ENCODE data around the gene KSR2. TPM values are rescaled to one million over a fixed set of nuclear protein-coding genes. Genes with fewer than 3 reads are reported as not detected.
"Not testable (repeated sequence)": the region's sequence is repeated elsewhere in the genome, so short reads cannot be mapped to it uniquely, and the experiment has no call there.

The KSR2 gene
- total RNA-seq: 0.10 TPM

- no peak for DNase-seq
These were observed at the start of gene KSR2 for GRCh38 chr12:117968826-117969659. TSS of gene KSR2 (minus strand) at chr12:117968990. CDS start at chr12:117968255, 735 bp downstream.

- no peak for DNase-seq
These were observed 49.1 kb upstream of the KSR2 start for GRCh38 chr12:118017926-118018325.

GRCh38 chr12:118016424-118017264, 47.9 kb upstream of the KSR2 start, which contains the start of gene RFC5:
TSS of gene RFC5 (plus strand) at chr12:118016703. CDS start at chr12:118016828, 125 bp downstream.
- peak; percentile 95 for DNase-seq

- no peak for DNase-seq
These were observed 47.2 kb upstream of the KSR2 start for GRCh38 chr12:118015944-118016343.

- DNase-seq: no peak
These were observed 46.5 kb upstream of the KSR2 start for GRCh38 chr12:118015306-118015705.

- DNase-seq: no peak
These were observed 44.5 kb upstream of the KSR2 start for GRCh38 chr12:118013283-118013682.

GRCh38 chr12:118011961-118012360, 43.2 kb upstream of the KSR2 start:
- DNase-seq: no peak

GRCh38 chr12:118011377-118011776, 42.6 kb upstream of the KSR2 start:
- no peak for DNase-seq

GRCh38 chr12:118010903-118011302, 42.1 kb upstream of the KSR2 start:
- no peak for DNase-seq

GRCh38 chr12:117999806-118000205, 31.0 kb upstream of the KSR2 start:
- not testable (repeated sequence) for DNase-seq

- DNase-seq: no peak
These were observed 29.9 kb upstream of the KSR2 start for GRCh38 chr12:117998719-117999118.

- no peak for DNase-seq
These were observed 26.0 kb upstream of the KSR2 start for GRCh38 chr12:117994551-117995438.

DNA sequence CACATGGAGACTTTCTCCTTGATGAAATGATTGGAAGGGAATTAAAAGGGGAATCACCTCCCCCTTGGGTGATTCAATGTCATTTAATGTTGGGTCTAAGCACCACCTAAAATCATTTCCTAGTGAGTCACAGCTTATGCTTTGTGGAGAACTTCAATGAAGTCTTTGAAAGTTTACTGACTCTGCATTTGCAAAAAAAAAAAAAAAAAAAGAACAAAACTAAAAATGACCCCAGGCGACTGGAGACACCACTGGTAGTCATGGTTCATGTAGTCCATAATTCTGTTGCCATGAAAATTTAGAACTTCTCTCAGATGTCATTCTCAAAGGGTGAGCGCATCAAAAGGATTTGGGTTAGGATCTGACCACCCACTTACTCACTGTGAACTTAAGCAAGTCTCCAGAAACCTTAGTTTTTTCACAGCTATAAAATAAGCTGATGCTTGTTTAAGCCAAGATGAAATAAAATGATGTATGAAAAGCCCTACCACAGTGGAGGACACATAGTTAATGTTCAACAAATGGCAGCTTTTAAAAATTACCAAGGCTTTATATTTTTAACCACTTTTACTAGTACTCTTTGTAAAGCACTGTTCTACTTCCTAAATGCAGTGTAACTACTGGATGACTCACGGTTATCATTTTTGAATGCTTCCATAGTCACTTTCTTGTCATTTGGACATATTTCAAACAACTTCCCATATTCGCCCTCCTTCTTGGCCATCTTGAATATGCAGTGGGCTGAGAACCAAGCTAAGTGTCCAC, 18.1 kb upstream of the KSR2 start:
- no peak for DNase-seq

DNA sequence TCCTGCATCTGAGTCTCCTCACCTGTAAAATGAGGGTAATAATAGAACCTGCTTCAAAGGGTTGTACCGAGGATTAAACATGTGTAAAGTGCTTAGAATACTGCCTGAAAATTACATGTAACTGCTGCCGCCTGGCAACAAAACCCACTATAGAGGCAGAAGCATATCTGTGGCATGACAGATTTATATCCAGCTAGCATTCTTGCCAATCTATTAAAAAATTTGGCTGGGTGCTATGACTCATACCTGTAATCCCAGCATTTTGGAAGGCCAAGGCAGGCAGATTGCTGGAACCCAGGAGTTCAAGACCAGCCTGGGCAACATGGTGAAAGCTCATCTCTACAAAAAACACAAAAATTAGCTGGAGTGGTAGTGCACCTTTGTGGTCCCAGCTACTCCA, 16.4 kb upstream of the KSR2 start:
- DNase-seq: no peak

- DNase-seq: no peak
These were observed 12.5 kb upstream of the KSR2 start for GRCh38 chr12:117981267-117981666.

DNA sequence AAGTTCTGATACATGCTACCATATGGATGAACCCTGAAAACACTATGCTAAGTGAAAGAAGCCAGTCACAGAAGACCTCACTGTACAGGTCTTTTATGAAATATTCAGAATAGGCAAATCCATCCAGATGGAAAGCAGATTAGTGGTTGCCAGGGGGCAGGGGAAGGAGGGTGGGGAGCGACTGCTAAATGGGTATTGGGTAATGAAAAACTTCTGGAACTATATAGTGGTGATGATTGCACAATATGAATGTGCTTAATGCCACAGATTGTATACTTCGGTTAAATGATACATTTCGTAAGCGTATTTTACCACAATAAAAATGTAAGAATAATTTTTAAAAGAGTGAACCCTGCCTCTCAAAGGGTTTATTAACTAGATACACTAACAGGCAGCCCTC, 11.8 kb upstream of the KSR2 start:
- peak; percentile 10 for DNase-seq

GRCh38 chr12:117977373-117977772, 8.6 kb upstream of the KSR2 start:
- DNase-seq: no peak

DNA sequence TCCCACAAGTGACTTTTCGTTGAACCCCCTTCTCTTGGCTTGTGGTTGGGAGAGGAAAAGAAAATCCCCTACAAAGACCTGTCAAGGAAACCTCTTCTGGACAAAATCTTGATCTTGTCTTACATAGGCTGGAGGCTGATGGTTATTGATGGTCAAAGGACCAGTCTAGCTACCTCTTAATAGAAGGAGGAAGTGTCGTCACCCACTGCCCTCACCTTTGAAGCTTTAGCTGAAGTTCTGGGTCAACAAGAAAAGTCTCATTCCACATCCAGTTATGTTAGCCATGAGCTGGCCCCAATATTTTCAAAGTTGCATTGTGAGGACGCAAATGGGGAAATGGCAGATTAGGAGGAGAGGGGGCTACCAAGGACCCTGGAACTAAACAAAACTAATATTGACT, 6.2 kb upstream of the KSR2 start:
- no peak for DNase-seq

DNA sequence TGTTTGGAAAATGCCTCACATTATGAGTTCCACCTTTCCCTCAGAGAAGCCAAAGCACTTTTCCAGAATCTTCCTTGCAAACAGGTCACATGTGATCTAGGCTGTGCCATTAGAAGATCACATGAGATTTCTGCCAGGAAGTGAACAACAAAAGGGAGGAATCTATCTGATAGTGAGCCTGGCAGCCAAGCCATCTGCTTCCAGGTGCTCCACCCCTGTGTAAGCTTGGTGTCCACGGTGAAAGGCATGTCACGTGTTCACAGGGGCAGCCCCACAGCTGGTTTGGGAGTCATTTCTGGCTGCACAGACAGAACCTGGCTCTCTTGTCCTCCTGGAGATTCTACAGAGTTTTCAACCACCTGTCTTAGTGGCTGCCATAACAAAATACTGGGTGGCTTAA, 3.5 kb upstream of the KSR2 start:
- DNase-seq: no peak

DNA sequence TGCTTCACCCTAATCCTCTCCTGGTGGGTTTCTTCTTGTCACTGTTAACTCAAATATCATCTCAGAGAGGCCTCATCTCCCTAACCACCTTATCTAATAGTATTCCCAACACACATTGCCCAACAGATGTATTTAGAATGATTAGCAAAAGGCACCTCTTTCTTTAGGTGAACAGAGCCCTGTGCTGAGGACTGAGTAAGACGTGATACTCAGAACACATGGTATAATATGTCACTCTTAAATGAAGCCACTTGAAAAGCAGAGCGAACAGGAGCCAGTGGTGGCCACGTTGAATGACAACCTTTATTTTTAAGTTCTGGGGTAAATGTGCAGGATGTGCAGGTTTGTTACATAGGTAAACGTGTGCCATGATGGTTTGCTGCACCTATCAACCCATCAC, 1.5 kb upstream of the KSR2 start:
- no peak for DNase-seq

DNA sequence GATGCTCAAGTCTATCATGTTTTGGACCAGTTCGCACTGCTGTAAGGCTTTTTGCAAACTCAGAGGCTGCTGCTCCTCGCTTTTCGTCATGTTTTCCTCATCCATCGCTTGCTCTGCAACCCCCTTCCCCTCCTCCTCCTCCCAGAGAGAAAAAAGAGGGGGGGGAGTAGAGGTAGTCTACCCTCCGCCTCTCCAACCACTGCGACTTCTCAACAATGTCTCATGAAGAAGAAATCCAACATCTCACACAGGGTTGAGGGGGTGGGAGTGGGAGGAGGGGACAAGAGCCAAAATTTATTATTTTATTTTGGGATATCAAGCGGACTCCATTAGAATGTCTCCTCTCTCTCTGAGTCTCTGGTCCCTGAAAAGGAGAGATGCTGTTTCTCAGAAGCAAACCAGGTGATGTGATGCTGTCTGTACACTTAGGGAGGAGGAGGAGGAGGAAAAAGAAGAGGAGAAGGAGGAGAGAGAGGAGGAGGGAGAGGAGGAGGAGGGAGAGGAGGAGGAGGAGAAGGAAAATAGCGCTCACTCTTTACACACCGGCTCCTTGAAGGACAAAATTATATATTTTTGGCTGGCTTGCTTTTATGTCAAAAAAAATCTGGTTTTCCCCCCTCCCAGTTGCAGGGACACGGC, 520 bp downstream of the KSR2 start:
- no peak for DNase-seq
